ENCODE data around the gene ZNF830. TPM values are rescaled to one million over a fixed set of nuclear protein-coding genes. Genes with fewer than 3 reads are reported as not detected.
"Not testable (repeated sequence)": the region's sequence is repeated elsewhere in the genome, so short reads cannot be mapped to it uniquely, and the experiment has no call there.

The ZNF830 gene
- polyA plus RNA-seq, 1 experiment: 3.8 TPM

- CTCF ChIA-PET: interaction anchor here (1.0 to 9.2 kb wide), 3 partner anchors 92 to 133 kb away, joined by 4 to 90 read pairs (median 15); partner anchors contain the start of genes FNDC8 and RAD51D
- DNase-seq (ENCODE audit: low read depth): no peak
- Histone ChIP-seq H3K27me3 (ENCODE audit: control insufficient read depth, insufficient read depth, low read length) (no peaks in the 10 kb centered on the region), H3K36me3 (ENCODE audit: control insufficient read depth, insufficient read depth, low read length) (peaks cover 15% of the 10 kb centered on the region), H3K4me3 (ENCODE audit: low read depth, low read length) (no peak overlapping the region)
- peak; percentile 90 for TF ChIP-seq CTCF (IDR thresholded peaks at IDR 0.05; ENCODE audit: insufficient read depth, low read depth, low read length)
- POLR2A ChIA-PET: no interaction called here
These were observed 36.9 kb downstream of the ZNF830 start for GRCh38 chr17:34998205-34998604.

DNA sequence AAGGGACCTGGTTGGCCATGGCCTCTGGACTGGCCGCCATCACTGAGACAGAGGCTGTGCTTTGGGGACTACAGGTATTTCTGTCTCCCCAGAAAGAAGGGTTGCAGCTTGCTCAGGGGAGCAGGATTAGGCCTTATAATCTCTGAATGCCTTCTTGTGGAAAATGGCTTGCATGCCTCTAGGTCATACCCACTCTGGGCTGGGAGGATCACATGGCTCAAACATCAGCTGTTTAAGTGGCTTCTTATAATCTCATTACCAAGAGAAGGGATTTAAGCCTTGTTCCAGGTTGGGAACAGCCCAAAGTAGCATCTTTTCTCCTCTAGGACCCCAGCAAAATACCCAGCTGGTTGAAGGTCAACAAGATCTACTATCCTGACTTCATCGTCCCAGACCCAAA is 38.1 kb downstream of the ZNF830 start:
- DNase-seq (ENCODE audit: low read depth): no peak
- Histone ChIP-seq H3K27me3 (ENCODE audit: control insufficient read depth, insufficient read depth, low read length) (no peaks in the 10 kb centered on the region), H3K4me3 (ENCODE audit: low read depth, low read length) (no peak overlapping the region), H3K36me3 (ENCODE audit: control insufficient read depth, insufficient read depth, low read length) (peaks cover 16% of the 10 kb centered on the region)
- TF ChIP-seq CTCF (IDR thresholded peaks at IDR 0.05; ENCODE audit: insufficient read depth, low read depth, low read length): no peak
- POLR2A ChIA-PET: no interaction called here
- CTCF ChIA-PET: interaction anchor here (0.6 to 9.2 kb wide), 7 partner anchors 9 to 1543 kb away, joined by 3 to 90 read pairs (median 4); partner anchors contain the start of genes FNDC8 and RAD51D

- H3K4me3 ChIP-seq (ENCODE audit: low read depth, low read length); H3K36me3 ChIP-seq (ENCODE audit: control insufficient read depth, insufficient read depth, low read length); DNase-seq (ENCODE audit: low read depth); POLR2A ChIA-PET; H3K27me3 ChIP-seq (ENCODE audit: control insufficient read depth, insufficient read depth, low read length): not testable (repeated sequence)
- CTCF ChIA-PET: interaction anchor here (0.6 to 9.2 kb wide), 5 partner anchors 8 to 130 kb away, joined by 3 to 90 read pairs (median 4); partner anchors contain the start of genes FNDC8 and RAD51D
These were observed 39.6 kb downstream of the ZNF830 start for GRCh38 chr17:35000965-35001364.

DNA sequence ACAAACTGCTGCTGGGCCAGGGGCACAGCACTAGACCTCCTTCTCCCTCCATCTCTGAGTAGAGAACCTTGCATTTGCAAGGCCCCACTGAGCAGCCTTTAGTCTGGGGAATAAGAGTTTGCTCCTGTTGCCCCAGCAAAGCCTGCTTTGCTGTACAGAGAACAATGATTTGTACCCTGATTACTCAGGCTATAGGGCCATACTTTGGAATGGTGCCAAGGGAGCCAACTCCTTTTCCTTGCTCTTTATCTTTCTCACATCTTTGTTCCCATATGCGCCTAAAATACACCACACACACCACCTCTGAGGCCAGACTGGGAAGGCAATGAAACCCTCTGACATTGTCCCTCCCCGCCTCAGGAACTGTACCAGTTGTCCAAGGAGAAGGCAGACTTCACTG is 40.2 kb downstream of the ZNF830 start:
- no peaks in the 10 kb centered on the region for H3K27me3 ChIP-seq (ENCODE audit: control insufficient read depth, insufficient read depth, low read length)
- no peak for TF ChIP-seq CTCF (IDR thresholded peaks at IDR 0.05; ENCODE audit: insufficient read depth, low read depth, low read length)
- ChIA-PET POLR2A (no interaction called here), CTCF (interaction anchor here (1.5 to 9.2 kb wide), 4 partner anchors 7 to 118 kb away, joined by 4 to 90 read pairs (median 5); partner anchors contain the start of genes FNDC8 and RAD51D)
- DNase-seq (ENCODE audit: low read depth): no peak
- H3K36me3 ChIP-seq (ENCODE audit: control insufficient read depth, insufficient read depth, low read length): peaks cover 10% of the 10 kb centered on the region
- H3K4me3 ChIP-seq (ENCODE audit: low read depth, low read length): no peak overlapping the region

DNA sequence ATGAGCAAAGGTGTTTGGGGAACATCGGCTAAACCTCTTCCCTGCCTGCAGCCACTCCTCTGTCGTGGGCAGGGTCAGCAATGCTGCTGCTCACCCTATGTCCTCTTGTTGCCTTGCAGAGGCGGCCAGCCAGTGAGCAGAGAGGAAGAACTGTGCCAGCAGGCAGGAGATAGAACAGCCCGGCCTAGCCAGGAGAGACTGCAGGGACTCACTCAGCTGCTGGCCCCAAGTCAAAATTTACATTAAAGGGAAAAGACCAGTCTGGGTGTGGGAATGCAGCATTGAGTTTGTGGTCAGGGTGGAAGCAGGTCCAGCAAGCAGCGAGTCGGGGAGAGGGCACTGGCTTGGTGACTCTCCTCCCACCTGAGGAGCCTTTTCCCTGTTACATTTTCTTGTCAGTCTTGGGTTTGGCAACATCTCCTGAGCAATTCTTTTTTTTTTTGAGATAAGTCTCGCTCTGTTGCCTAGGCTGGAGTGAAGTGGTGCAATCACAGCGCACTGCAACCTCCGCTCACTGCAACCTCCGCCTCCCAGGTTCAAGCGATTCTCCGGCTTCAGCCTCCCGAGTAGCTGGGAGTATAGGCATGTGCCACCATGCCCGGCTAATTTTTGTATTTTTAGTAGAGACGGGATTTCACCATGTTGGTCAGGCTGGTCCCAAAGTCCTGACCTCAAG is 41.7 kb downstream of the ZNF830 start:
- ChIA-PET POLR2A (interaction anchor here (0.6 kb wide), 1 partner anchor 120 kb away, joined by 5 read pairs; no protein-coding TSS in a partner anchor), CTCF (interaction anchor here (1.2 to 1.7 kb wide), 2 partner anchors 9 to 86 kb away, joined by 3 to 6 read pairs; no protein-coding TSS in a partner anchor)

More for the DNA sequence above, 41.7 kb downstream of the ZNF830 start:
- H3K36me3 ChIP-seq (ENCODE audit: control insufficient read depth, insufficient read depth, low read length): peaks cover 10% of the 10 kb centered on the region
- no peaks in the 10 kb centered on the region for H3K27me3 ChIP-seq (ENCODE audit: control insufficient read depth, insufficient read depth, low read length)
- H3K4me3 ChIP-seq (ENCODE audit: low read depth, low read length): no peak overlapping the region
- no peak for TF ChIP-seq CTCF (IDR thresholded peaks at IDR 0.05; ENCODE audit: insufficient read depth, low read depth, low read length)
- DNase-seq (ENCODE audit: low read depth): no peak
